WTC11 (cell line): ENCODE data around the gene DSG3. TPM values are rescaled to one million over a fixed set of nuclear protein-coding genes. Genes with fewer than 3 reads are reported as not detected.

Source experiments
- ATAC-seq: fragments of 200-7000 bp; cut with Tn5 transposase; 2 replicates; pipeline ENCODE4 v1.10.0; 2021; ENCODE audit warnings: mild to moderate bottlenecking, moderate library complexity
- CTCF ChIA-PET: fragments of 300-600 bp; sonication (Branson Sonifier 250); formaldehyde crosslinking; loops from one replicate; lab custom pipeline; 2021; ENCODE audit warnings: antibody characterized with exemption; lab: Charles Lee
- POLR2A ChIA-PET: fragments of 350-600 bp; sonication (Branson Sonifier 250); formaldehyde crosslinking; loops from one replicate; lab custom pipeline; 2021; ENCODE audit warnings: antibody characterized with exemption; lab: Charles Lee
- DNase-seq: peaks from one replicate; pipeline ENCODE4 v3.0.0; 2021; ENCODE audit warnings: low spot score
- H3K27ac Mint-ChIP-seq: 2 replicates; pipeline ENCODE4 v1.8.0; 2021; ENCODE audit warnings: mixed read lengths
- H3K27me3 Mint-ChIP-seq: 2 replicates; pipeline ENCODE4 v1.8.0; 2021; ENCODE audit warnings: low read depth, mild to moderate bottlenecking, moderate library complexity, mixed read lengths
- H3K36me3 Mint-ChIP-seq: 2 replicates; pipeline ENCODE4 v1.8.0; 2021; ENCODE audit warnings: mixed read lengths
- H3K4me1 Mint-ChIP-seq: 2 replicates; pipeline ENCODE4 v1.8.0; 2022; ENCODE audit warnings: mixed read lengths
- H3K4me3 Mint-ChIP-seq: 2 replicates; pipeline ENCODE4 v1.8.0; 2021; ENCODE audit warnings: mild to moderate bottlenecking, moderate library complexity, mixed read lengths
- H3K9me3 Mint-ChIP-seq: 2 replicates; pipeline ENCODE4 v1.8.0; 2021; ENCODE audit warnings: mixed read lengths
- ATF2 ChIP-seq: sonication (generic); formaldehyde crosslinking; IDR thresholded peaks from 2 replicates; pipeline ENCODE4 v1.8.1; 2022; ENCODE audit warnings: low read depth, missing genetic modification reagents, borderline replicate concordance
- CBFB ChIP-seq: sonication (generic); formaldehyde crosslinking; IDR thresholded peaks from 2 replicates; pipeline ENCODE4 v1.8.1; 2022; ENCODE audit warnings: mild to moderate bottlenecking, low read depth, missing genetic modification reagents
- CDX4 ChIP-seq: fragments of 250-450 bp; sonication (Bioruptor Pico); IDR thresholded peaks from 2 replicates; pipeline ENCODE4 v1.9.0; 2021; ENCODE audit warnings: moderate library complexity, mild to moderate bottlenecking, inconsistent platforms, borderline replicate concordance
- CTCF ChIP-seq: fragments of 200-600 bp; IDR thresholded peaks from 2 replicates; pipeline ENCODE4 v1.8.0; 2022; ENCODE audit warnings: antibody characterized with exemption
- ESRRA ChIP-seq: sonication (generic); formaldehyde crosslinking; IDR thresholded peaks from 2 replicates; pipeline ENCODE4 v1.8.1; 2022; ENCODE audit warnings: mild to moderate bottlenecking, missing genetic modification reagents, borderline replicate concordance
- GABPB1 ChIP-seq: sonication (generic); formaldehyde crosslinking; IDR thresholded peaks from 2 replicates; pipeline ENCODE4 v1.8.1; 2023; ENCODE audit warnings: mild to moderate bottlenecking, missing genetic modification reagents
- GTF2I ChIP-seq: fragments of 250-450 bp; sonication (Bioruptor Pico); conservative IDR thresholded peaks from 2 replicates; pipeline ENCODE4 v1.4.0; 2021; ENCODE audit warnings: mild to moderate bottlenecking
- HMGXB4 ChIP-seq: sonication (generic); formaldehyde crosslinking; IDR thresholded peaks from 2 replicates; pipeline ENCODE4 v1.8.1; 2023; ENCODE audit warnings: mild to moderate bottlenecking, moderate library complexity, missing genetic modification reagents
- JAZF1 ChIP-seq: fragments of 250-450 bp; sonication (Bioruptor Pico); IDR thresholded peaks from 2 replicates; pipeline ENCODE4 v1.9.0; 2021; ENCODE audit warnings: moderate library complexity, mild to moderate bottlenecking, inconsistent platforms
- MYBL2 ChIP-seq: sonication (generic); formaldehyde crosslinking; IDR thresholded peaks from 2 replicates; pipeline ENCODE4 v1.8.1; 2023; ENCODE audit warnings: mild to moderate bottlenecking, moderate library complexity, missing genetic modification reagents
- NR2C2 ChIP-seq: sonication (generic); formaldehyde crosslinking; IDR thresholded peaks from 2 replicates; pipeline ENCODE4 v1.8.0; 2022; ENCODE audit warnings: mild to moderate bottlenecking, missing genetic modification reagents
- OVOL2 ChIP-seq: fragments of 250-450 bp; sonication (Bioruptor Pico); IDR thresholded peaks from 2 replicates; pipeline ENCODE4 v1.9.0; 2021; ENCODE audit warnings: mild to moderate bottlenecking, borderline replicate concordance
- ZMAT4 ChIP-seq: fragments of 250-450 bp; sonication (Bioruptor Pico); IDR thresholded peaks from 2 replicates; pipeline ENCODE4 v1.9.0; 2021; ENCODE audit warnings: mild to moderate bottlenecking
- ZNF416 ChIP-seq: fragments of 250-450 bp; sonication (Bioruptor Pico); IDR thresholded peaks from 2 replicates; pipeline ENCODE4 v1.9.0; 2021; ENCODE audit warnings: mild to moderate bottlenecking, inconsistent platforms
- ZNF512 ChIP-seq: sonication (generic); formaldehyde crosslinking; IDR thresholded peaks from 2 replicates; pipeline ENCODE4 v1.8.1; 2022; ENCODE audit warnings: missing genetic modification reagents, borderline replicate concordance
- total RNA-seq: library from RNA; stranded (reverse); gene quantifications from 3 replicates; pipeline ENCODE4 v1.2.3, GENCODE V29; 2021

DSG3 gene
- total RNA-seq, 1 experiment from 2014 or later: 0.04 TPM

- POLR2A ChIA-PET: no interaction called here
- Mint-ChIP-seq H3K4me1 (peaks cover 9% of the 10 kb centered on the region), H3K36me3 (no peaks in the 10 kb centered on the region)
These were observed 6.6 kb downstream of the DSG3 start for GRCh38 chr18:31454066-31454708.

More at GRCh38 chr18:31454066-31454708, 6.6 kb downstream of the DSG3 start:
- DNase-seq (no peak), ATAC-seq (no peak)
- H3K27ac Mint-ChIP-seq: no peak overlapping the region
- CTCF ChIA-PET: no interaction called here
- H3K9me3 Mint-ChIP-seq: no peaks in the 10 kb centered on the region
- H3K4me3 Mint-ChIP-seq: no peak overlapping the region
- H3K27me3 Mint-ChIP-seq: no peaks in the 10 kb centered on the region
- TF ChIP-seq HMGXB4 (no peak), NR2C2 (CRISPR knock-in tag) (no peak), MYBL2 (CRISPR knock-in tag) (no peak), ATF2 (CRISPR knock-in tag) (no peak), CTCF (no peak), CBFB (CRISPR knock-in tag) (no peak), GTF2I (CRISPR knock-in tag) (no peak), ZNF512 (no peak), GABPB1 (CRISPR knock-in tag) (no peak), CDX4 (CRISPR knock-in tag) (no peak), ZNF416 (no peak), OVOL2 (CRISPR knock-in tag) (no peak), JAZF1 (CRISPR knock-in tag) (no peak), ZMAT4 (CRISPR knock-in tag) (no peak), ESRRA (CRISPR knock-in tag) (no peak)
